ENCODE measurements around the gene BNIPL. TPM values are rescaled to one million over a fixed set of nuclear protein-coding genes. Genes with fewer than 3 reads are reported as not detected.

BNIPL gene
- total RNA-seq, 6 experiments from 2014 or later: 0.12 to 0.76 (median 0.42) TPM; not detected in 1

- TF ChIP-seq CTCF (IDR thresholded peaks at IDR 0.05) (peak in 3 of 4 donors; percentile 29 to 53 (median 45)), POLR2A (IDR thresholded peaks at IDR 0.05) (peak; percentile 32)
- ATAC-seq: peak; percentile 81 to 86 (median 84)
- Histone ChIP-seq H3K36me3 (peaks cover 1 to 23% (median 3%) of the 10 kb centered on the region in 4 donors), H3K27me3 (no peaks in the 10 kb centered on the region), H3K27ac (peak overlapping the region; percentile 64 to 83 (median 75)), H3K4me1 (peaks cover 0 to 7% (median 2%) of the 10 kb centered on the region in 4 donors), H3K4me3 (peak overlapping the region; percentile 75 to 91 (median 80)), H3K9me3 (no peaks in the 10 kb centered on the region)
- WGBS (ENCODE audit: insufficient coverage, low coverage, low lambda C conversion rate, missing lambda C conversion rate): 4% methylated on average over 5 of the region's 48 CpGs
- peak; percentile 75 to 82 (median 79) for DNase-seq
- intact Hi-C loops (cut with DNase I): no loop called here
Observed at GRCh38 chr1:151047925-151048644, 11.7 kb downstream of the BNIPL start.

- no peaks in the 10 kb centered on the region for H3K9me3 ChIP-seq
- no peak for TF ChIP-seq POLR2A (IDR thresholded peaks at IDR 0.05)
- TF ChIP-seq CTCF (IDR thresholded peaks at IDR 0.05): peak in 1 of 4 donors; percentile 42
- 4% methylated on average over 3 of the region's 3 CpGs for WGBS (ENCODE audit: insufficient coverage, low coverage, low lambda C conversion rate, missing lambda C conversion rate)
- H3K27me3 ChIP-seq: no peaks in the 10 kb centered on the region
- intact Hi-C loops (cut with DNase I): no loop called here
- H3K27ac ChIP-seq: peak overlapping the region in 2 of 3 donors; percentile 64 to 75
- no peak for ATAC-seq
- H3K4me3 ChIP-seq: peak overlapping the region; percentile 75 to 91 (median 80)
- no peak for DNase-seq
- H3K36me3 ChIP-seq: peaks cover 2 to 23% (median 8%) of the 10 kb centered on the region in 4 donors
- peaks cover 0 to 7% (median 2%) of the 10 kb centered on the region in 4 donors for H3K4me1 ChIP-seq
Observed at GRCh38 chr1:151048645-151049032, 12.3 kb downstream of the BNIPL start.

- TF ChIP-seq POLR2A (IDR thresholded peaks at IDR 0.05): no peak
- TF ChIP-seq CTCF (IDR thresholded peaks at IDR 0.05): no peak
- peaks cover 5 to 31% (median 16%) of the 10 kb centered on the region in 4 donors for H3K36me3 ChIP-seq
- H3K27ac ChIP-seq: no peak overlapping the region
- no CpG with 5 or more reads among the region's 5 CpGs for WGBS (ENCODE audit: insufficient coverage, low coverage, low lambda C conversion rate, missing lambda C conversion rate)
- intact Hi-C loops (cut with DNase I): no loop called here
- H3K9me3 ChIP-seq: no peaks in the 10 kb centered on the region
- no peaks in the 10 kb centered on the region for H3K27me3 ChIP-seq
- no peak for ATAC-seq
- peaks cover 0 to 7% (median 2%) of the 10 kb centered on the region in 4 donors for H3K4me1 ChIP-seq
- no peak for DNase-seq
- no peak overlapping the region for H3K4me3 ChIP-seq
Observed at GRCh38 chr1:151049458-151049857, 13.1 kb downstream of the BNIPL start.

- H3K4me3 ChIP-seq: no peak overlapping the region
- no peaks in the 10 kb centered on the region for H3K9me3 ChIP-seq
- no peaks in the 10 kb centered on the region for H3K27me3 ChIP-seq
- H3K36me3 ChIP-seq: peaks cover 5 to 39% (median 20%) of the 10 kb centered on the region in 4 donors
- intact Hi-C loops (cut with DNase I): no loop called here
- no peak for ATAC-seq
- TF ChIP-seq POLR2A (IDR thresholded peaks at IDR 0.05) (no peak), CTCF (IDR thresholded peaks at IDR 0.05) (no peak)
- 73% methylated on average over 2 of the region's 2 CpGs for WGBS (ENCODE audit: insufficient coverage, low coverage, low lambda C conversion rate, missing lambda C conversion rate)
- no peak overlapping the region for H3K27ac ChIP-seq
- H3K4me1 ChIP-seq: peaks cover 0 to 7% (median 2%) of the 10 kb centered on the region in 4 donors
- DNase-seq: no peak
Observed at GRCh38 chr1:151050051-151050688, 13.8 kb downstream of the BNIPL start.
